ENCODE results near the gene RANBP6.
"Not testable (repeated sequence)": the region's sequence is repeated elsewhere in the genome, so short reads cannot be mapped to it uniquely, and the experiment has no call there.

The RANBP6 gene

GRCh38 chr9:6015278-6016157 lies at the start of gene RANBP6:
Gene RANBP6, minus strand, starts transcription at chr9:6015624. Its CDS starts 17 bp downstream, at chr9:6015607.
- peak; percentile 82 for DNase-seq (ENCODE audit: low spot score)

- not testable (repeated sequence) for DNase-seq (ENCODE audit: low spot score)
Measured at GRCh38 chr9:6063146-6063545, 47.7 kb upstream of the RANBP6 start.

GRCh38 chr9:6055666-6056065 lies 40.2 kb upstream of the RANBP6 start:
- no peak for DNase-seq (ENCODE audit: low spot score)

- no peak for DNase-seq (ENCODE audit: low spot score)
Measured at GRCh38 chr9:6055216-6055615, 39.8 kb upstream of the RANBP6 start.

GRCh38 chr9:6054280-6055099 lies 39.1 kb upstream of the RANBP6 start:
- peak; percentile 14 for DNase-seq (ENCODE audit: low spot score)

- DNase-seq (ENCODE audit: low spot score): no peak
Measured at GRCh38 chr9:6052293-6052919, 37.0 kb upstream of the RANBP6 start.

- no peak for DNase-seq (ENCODE audit: low spot score)
Measured at GRCh38 chr9:6051511-6051950, 36.1 kb upstream of the RANBP6 start.

- DNase-seq (ENCODE audit: low spot score): no peak
Measured at GRCh38 chr9:6049798-6050197, 34.4 kb upstream of the RANBP6 start.

GRCh38 chr9:6048039-6048438 lies 32.6 kb upstream of the RANBP6 start:
- DNase-seq (ENCODE audit: low spot score): no peak

- no peak for DNase-seq (ENCODE audit: low spot score)
Measured at GRCh38 chr9:6047020-6047419, 31.6 kb upstream of the RANBP6 start.

GRCh38 chr9:6045364-6045763 lies 29.9 kb upstream of the RANBP6 start:
- no peak for DNase-seq (ENCODE audit: low spot score)

- no peak for DNase-seq (ENCODE audit: low spot score)
Measured at GRCh38 chr9:6040077-6040476, 24.7 kb upstream of the RANBP6 start.

GRCh38 chr9:6036391-6036790 lies 21.0 kb upstream of the RANBP6 start:
- no peak for DNase-seq (ENCODE audit: low spot score)

GRCh38 chr9:6034954-6035353 lies 19.5 kb upstream of the RANBP6 start:
- DNase-seq (ENCODE audit: low spot score): no peak

- DNase-seq (ENCODE audit: low spot score): no peak
Measured at GRCh38 chr9:6029604-6030274, 14.3 kb upstream of the RANBP6 start.

- no peak for DNase-seq (ENCODE audit: low spot score)
Measured at GRCh38 chr9:6024035-6024554, 8.7 kb upstream of the RANBP6 start.

- not testable (repeated sequence) for DNase-seq (ENCODE audit: low spot score)
Measured at GRCh38 chr9:6016975-6017374, 1.6 kb upstream of the RANBP6 start.

- DNase-seq (ENCODE audit: low spot score): peak; percentile 22
Measured at GRCh38 chr9:6014670-6015270, 654 bp downstream of the RANBP6 start.

GRCh38 chr9:6008169-6008979 lies 7.0 kb downstream of the RANBP6 start:
- peak; percentile 89 for DNase-seq (ENCODE audit: low spot score)

- peak; percentile 58 for DNase-seq (ENCODE audit: low spot score)
Measured at GRCh38 chr9:6007770-6008168, 7.7 kb downstream of the RANBP6 start.
